HG02759 (cell line): Measurements from ENCODE around the gene LRRC1.
A peak's percentile ranks its signal among the peaks of the same experiment; 100 is the strongest.

Experiments used
- ATAC-seq: cut with Tn5 transposase; IDR thresholded peaks from one replicate; pipeline ENCODE4 v1.9.1; 2021; ENCODE audit warnings: mild to moderate bottlenecking, moderate library complexity; ENCODE audit not compliant: unreplicated experiment

The LRRC1 gene

DNA sequence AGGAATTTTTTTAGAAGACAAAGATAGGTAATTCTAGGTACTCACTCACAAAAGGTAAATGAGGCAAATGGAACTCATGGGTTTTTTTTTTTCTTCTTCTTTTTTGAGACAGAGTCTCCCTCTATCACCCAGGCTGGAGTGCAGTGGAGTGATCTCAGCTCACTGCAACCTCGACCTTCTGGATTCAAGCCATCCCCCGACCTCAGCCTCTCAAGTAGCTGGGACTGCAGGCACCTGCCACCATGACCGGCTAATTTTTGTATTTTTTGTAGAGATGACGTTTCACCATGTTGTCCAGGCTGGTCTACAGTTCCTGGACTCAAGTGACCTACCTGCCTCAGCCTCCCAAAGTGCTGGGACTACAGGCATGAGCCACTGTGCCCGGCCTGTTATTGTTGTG lies 126.1 kb downstream of the LRRC1 start:
- no peak for ATAC-seq

DNA sequence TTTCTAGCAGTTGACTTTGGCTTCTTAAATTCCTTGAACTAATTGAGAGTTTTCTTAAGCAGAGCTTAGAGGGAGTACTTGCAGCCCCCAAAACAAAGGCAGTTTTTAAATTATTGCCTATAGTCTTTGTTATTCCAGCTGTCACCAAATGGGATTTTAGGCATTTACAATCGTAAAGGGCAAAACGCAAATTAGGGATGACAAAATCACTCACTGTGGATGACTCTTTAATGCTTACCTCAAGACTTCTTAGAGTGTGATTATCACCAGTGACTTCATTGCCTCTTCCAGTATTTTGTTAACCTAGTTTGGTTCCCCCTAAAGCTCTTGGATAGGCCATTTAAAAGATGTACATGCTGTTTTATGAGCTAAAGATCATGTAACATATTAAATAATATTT lies 126.8 kb downstream of the LRRC1 start:
- ATAC-seq, result no peak

DNA sequence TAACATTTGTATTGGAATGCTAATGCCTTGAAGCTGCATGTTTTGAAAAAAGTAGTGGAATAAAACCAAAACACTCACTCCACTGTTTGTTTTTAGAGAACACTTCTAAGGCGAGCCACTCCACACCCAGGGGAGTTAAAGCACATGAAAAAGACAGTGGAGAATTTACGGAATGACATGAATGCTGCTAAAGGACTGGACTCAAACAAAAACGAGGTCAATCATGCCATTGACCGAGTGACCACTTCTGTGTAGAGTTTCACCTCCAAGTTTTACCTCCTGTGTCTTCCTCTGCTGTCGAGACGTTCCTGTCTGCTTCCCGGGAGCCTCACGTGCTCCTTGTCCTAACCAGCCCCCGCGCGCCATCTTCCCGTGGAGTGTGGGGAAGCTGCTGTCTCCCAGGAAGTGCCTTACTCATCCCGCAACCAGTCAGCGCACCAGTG lies 127.8 kb downstream of the LRRC1 start:
- ATAC-seq, result no peak

DNA sequence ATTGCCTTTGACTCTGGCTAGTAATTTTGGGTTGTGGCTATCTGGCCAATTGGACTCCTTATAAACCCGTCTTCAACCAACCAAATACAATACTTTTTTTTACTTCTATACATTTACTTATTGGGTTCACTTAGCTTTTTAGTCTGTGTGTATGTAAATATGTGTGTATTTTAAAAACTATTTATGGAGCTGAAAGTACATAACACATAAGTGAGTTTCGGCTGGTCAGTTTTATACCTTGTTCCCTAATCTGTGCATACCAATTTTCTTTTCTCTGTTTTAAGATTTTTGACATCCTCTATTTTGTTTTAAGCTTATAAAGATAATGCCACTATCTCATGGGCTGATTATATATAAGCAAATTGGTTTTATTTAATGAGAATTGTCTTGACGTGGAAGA lies 129.5 kb downstream of the LRRC1 start:
- ATAC-seq, result peak; percentile 42

GRCh38 chr6:53924821-53925422 lies 130.1 kb downstream of the LRRC1 start:
- ATAC-seq, result no peak

GRCh38 chr6:53925891-53926290 lies 131.1 kb downstream of the LRRC1 start:
- no peak for ATAC-seq

GRCh38 chr6:53926505-53926904 lies 131.7 kb downstream of the LRRC1 start:
- no peak for ATAC-seq

GRCh38 chr6:53928641-53929040 lies 133.8 kb downstream of the LRRC1 start:
- ATAC-seq, result no peak

DNA sequence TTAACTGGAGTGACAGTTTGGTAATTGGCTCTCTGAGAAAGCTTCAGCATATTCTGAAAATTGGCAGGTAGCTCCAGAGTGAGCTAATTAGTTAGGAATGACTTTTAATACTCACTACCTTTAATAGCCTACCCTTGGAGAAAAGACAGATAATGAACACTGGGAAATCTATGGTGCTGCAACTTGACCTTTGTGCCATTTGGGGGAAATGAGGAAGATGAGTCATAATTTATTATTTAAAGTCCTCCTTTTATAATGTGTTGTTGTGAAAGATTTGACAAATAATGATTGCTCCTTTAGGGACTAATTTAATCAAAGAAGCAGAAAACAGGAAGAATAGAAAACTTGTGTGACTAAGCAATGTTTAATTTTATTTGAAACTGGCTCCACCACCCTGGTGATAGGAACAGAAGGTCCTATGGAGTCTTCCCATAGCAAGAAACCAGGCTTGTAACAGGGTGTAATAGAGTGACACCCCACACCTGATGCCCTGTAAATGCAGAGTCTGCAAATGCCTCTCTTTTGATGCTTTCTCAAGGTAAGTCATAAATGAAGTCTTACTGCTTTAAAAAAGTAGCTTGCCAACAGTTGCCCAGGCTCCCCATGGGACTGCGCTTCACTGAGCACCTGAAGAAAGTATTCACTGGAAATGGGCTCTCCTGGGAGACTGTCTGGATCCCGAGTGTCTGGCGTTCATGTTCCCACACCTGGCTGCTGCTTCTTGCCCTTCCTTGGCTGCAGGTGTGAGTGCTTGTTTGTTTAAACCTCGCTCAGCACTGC lies 134.4 kb downstream of the LRRC1 start:
- no peak for ATAC-seq

- ATAC-seq, result no peak
Observed at GRCh38 chr6:53929821-53930120, 135.0 kb downstream of the LRRC1 start.

- ATAC-seq, result peak; percentile 38
Observed at GRCh38 chr6:53930330-53930729, 135.5 kb downstream of the LRRC1 start.

- ATAC-seq, result no peak
Observed at GRCh38 chr6:53931086-53931485, 136.3 kb downstream of the LRRC1 start.

- ATAC-seq, result no peak
Observed at GRCh38 chr6:53932516-53932915, 137.7 kb downstream of the LRRC1 start.

- no peak for ATAC-seq
Observed at GRCh38 chr6:53934023-53934422, 139.2 kb downstream of the LRRC1 start.

DNA sequence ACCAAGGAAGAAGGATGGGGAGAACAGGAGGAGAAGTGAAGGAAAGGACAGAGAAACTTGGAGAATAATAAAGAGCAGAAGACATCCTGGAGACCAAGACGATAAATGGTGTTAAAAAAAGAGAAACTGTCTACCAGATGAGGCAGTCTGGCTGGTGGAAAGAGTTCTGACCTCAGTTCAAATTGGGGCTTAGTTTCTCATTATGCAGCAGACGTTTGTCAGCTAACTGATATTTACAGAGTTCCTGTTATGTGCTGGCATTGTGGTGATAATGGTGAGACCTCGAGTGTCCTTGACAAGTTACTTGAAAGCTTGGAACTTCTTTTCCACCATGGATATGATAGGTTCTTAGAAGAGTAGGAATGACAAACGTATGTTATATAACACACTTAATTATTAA lies 142.7 kb downstream of the LRRC1 start:
- ATAC-seq, result peak; percentile 72

- no peak for ATAC-seq
Observed at GRCh38 chr6:53938810-53939209, 144.0 kb downstream of the LRRC1 start.

GRCh38 chr6:53939830-53940229 lies 145.0 kb downstream of the LRRC1 start:
- no peak for ATAC-seq

GRCh38 chr6:53943395-53943794 lies 148.6 kb downstream of the LRRC1 start:
- ATAC-seq, result no peak

- no peak for ATAC-seq
Observed at GRCh38 chr6:53944091-53944490, 149.3 kb downstream of the LRRC1 start.

GRCh38 chr6:53944543-53944942 lies 149.7 kb downstream of the LRRC1 start:
- no peak for ATAC-seq

- no peak for ATAC-seq
Observed at GRCh38 chr6:53945765-53946407, 151.1 kb downstream of the LRRC1 start.

DNA sequence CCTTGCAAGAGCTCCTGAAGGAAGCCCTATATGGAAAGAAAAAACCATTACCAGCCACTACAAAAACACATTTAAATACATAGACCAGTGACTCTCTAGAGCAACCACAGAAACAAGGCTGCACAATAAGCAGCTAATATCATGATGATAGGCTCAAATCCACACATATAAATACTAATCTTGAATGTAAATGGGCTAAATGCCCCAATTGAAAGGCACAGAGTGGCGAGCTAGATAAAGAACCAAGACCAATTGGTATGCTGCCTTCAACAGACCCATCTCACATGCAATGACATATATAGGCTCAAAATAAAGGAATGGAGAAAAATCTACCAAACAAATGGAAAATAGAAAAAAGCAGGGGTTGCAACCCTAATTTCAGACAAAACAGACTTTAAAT lies 153.0 kb downstream of the LRRC1 start:
- no peak for ATAC-seq
